Head of caudate nucleus (tissue), 42 donors: ENCODE data around the gene CITED4.
A peak's percentile ranks its signal among the peaks of the same experiment; 100 is the strongest.
"Not testable (repeated sequence)": the region's sequence is repeated elsewhere in the genome, so short reads cannot be mapped to it uniquely, and the experiment has no call there.

Experiments
- DNase-seq, 42 donors: peaks; one replicate each; pipeline versions ENCODE4 v3.0.0 to v3.0.0-alpha.2; 2020 to 2021; ENCODE audit warnings: mixed read lengths in 7 of 42
- intact Hi-C: fragments of 100-400 bp; cut with DNase I; formaldehyde crosslinking; loops from one replicate; pipeline ENCODE4 v1.15.0; 2022

CITED4 gene

GRCh38 chr1:40862008-40862863, at the start of gene CITED4:
Gene CITED4, minus strand, starts transcription at chr1:40862363. Its CDS starts 236 bp downstream, at chr1:40862127.
- intact Hi-C loops, result no loop called here
- DNase-seq, result peak; percentile 89 to 98 (median 95)

DNA sequence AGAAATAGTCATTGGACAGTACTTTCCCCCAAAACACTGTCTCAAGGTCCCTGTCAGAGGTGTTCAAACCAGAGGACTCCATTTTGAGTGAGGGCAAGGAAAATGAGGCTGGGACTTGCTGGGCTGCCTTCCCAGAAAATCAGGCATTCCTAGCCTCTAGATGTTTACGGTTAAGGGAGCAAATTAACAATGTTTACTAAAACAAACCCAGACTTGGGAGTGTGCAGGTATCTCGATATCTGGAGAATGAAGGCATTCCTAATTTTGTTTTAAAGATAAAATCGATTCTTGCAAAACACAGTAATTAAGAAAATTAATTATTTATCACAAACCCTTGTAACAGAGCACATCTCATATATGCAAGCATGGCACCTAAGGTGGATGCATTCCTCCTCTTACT, 48.9 kb upstream of the CITED4 start:
- intact Hi-C loops, result no loop called here
- no peak for DNase-seq

- DNase-seq, result no peak
- intact Hi-C loops, result no loop called here
Observed at GRCh38 chr1:40909281-40909680, 47.1 kb upstream of the CITED4 start.

DNA sequence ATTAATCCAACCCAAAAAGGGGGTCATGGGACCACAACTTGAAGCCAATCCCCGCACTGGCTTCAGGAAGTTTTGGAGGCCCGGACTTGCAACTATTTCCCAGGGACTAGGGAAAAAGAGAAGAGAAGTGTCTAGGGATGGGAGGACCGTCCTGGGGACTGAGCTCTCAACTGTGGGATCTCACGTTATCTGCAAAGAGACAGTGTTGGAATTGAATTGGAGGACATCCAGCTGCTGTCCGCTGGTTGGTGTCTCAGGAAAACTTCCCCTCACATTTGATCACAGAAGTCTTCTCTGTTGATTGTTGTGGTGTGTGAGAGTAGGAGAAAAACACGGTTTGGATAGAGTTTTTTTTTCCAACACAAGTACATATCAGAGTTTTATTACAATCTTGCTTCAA, 46.2 kb upstream of the CITED4 start:
- intact Hi-C loops, result no loop called here

DNA sequence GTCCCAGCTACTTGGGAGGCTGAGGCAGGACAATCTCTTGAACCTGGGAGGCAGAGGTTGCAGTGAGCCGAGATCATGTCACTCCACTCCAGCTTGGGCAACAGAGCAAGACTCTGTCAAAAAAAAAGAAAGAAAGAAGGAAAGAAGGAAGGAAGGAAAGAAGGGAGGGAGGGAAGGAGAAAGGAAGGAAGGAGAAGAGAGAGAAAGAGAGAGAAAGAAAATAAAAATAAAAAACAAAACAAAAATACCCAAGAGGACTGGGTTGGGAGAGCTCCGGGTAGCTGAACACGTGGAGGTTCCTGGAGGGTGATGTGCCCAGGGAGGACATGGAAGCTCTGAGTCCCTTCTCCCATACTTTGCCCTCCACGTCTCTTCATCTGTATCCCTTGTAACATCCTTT, 45.7 kb upstream of the CITED4 start:
- intact Hi-C loops, result no loop called here
- no peak for DNase-seq

More for the DNA sequence above, 46.2 kb upstream of the CITED4 start:
- DNase-seq, result no peak

DNA sequence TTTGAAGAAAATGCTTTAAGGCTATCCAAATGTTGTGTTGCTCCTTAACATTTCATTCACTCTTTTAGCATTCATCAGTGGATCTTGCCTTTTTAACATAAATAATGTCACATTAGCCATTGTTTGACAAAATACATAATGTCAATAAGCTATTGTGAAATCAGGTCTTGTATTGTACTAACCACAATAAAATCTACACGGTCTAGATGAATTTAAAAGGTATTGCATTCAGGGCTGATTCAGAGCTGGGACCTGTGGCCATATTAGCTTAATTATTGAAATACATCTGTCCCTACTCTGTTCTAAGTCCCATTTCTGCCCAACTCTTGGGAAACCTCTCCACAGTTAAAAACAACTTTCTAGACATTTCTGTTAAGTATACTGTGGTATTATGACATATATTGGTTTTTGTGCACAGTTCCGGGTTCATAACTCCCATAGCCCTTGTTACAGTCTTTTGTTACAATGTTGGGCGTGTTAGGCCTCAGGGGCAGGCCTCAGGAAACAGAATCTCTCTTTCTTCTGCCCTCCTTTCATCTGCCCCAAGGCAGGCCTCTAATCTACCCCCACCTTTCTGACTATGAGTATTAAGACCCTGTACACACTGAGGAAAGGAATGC, 44.7 kb upstream of the CITED4 start:
- DNase-seq, result no peak
- intact Hi-C loops, result no loop called here

- intact Hi-C loops, result no loop called here
- no peak for DNase-seq
Observed at GRCh38 chr1:40905061-40905460, 42.9 kb upstream of the CITED4 start.

- DNase-seq, result no peak
- intact Hi-C loops, result no loop called here
Observed at GRCh38 chr1:40903106-40903505, 40.9 kb upstream of the CITED4 start.

GRCh38 chr1:40901886-40902852, 40.0 kb upstream of the CITED4 start:
- peak in 2 of 42 donors; percentile 23 for DNase-seq
- intact Hi-C loops, result no loop called here

GRCh38 chr1:40899230-40899870, 37.2 kb upstream of the CITED4 start:
- intact Hi-C loops, result no loop called here
- DNase-seq, result no peak

GRCh38 chr1:40898431-40898901, 36.3 kb upstream of the CITED4 start:
- intact Hi-C loops, result no loop called here
- DNase-seq, result no peak

- DNase-seq, result no peak
Observed at GRCh38 chr1:40897513-40897912, 35.4 kb upstream of the CITED4 start.

GRCh38 chr1:40896482-40896881, 34.3 kb upstream of the CITED4 start:
- intact Hi-C loops, result no loop called here
- DNase-seq, result no peak

More at GRCh38 chr1:40897513-40897912, 35.4 kb upstream of the CITED4 start:
- intact Hi-C loops, result no loop called here

DNA sequence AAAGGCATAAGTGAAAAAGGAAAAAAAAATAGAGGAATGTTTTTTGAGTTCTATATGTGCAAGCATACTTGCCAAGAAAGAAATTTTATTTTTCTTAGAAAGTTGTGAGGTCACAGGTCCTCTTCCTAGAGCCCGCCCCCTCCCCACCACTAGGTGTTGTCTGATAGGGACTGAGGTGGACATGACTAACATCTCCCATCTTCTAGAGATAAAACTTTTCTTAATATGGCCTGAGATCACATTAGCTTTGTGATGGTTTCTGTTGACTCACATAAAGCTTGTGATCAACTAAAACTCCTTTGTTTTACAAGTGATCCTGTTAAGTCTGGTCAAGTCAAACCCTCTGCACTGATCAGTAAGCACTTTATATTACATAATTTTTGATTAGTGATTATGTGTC, 33.4 kb upstream of the CITED4 start:
- intact Hi-C loops, result no loop called here
- no peak for DNase-seq

- DNase-seq, intact Hi-C loops: not testable (repeated sequence)
Observed at GRCh38 chr1:40894858-40895257, 32.7 kb upstream of the CITED4 start.

- intact Hi-C loops, result no loop called here
- no peak for DNase-seq
Observed at GRCh38 chr1:40894455-40894854, 32.3 kb upstream of the CITED4 start.

- no peak for DNase-seq
- intact Hi-C loops, result no loop called here
Observed at GRCh38 chr1:40893946-40894345, 31.8 kb upstream of the CITED4 start.

DNA sequence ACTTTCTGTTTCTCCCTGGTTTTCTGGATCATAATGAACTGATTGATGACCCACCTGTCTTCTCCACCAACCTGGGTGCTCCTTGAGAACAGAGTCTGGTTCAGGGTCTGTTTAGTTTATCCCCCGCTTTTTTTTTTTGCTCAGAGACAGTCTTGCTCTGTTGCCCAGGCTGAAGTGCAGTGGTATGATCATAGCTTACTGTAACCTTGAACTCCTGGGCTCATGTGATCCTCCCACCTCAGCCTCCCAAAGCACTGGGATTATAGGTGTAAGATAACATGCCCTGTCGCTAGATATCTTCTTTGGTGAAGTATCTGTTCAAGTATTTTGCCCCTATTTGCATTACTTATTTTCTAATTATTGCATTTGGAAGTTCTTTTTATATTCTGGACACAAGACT, 30.2 kb upstream of the CITED4 start:
- DNase-seq, result no peak
- intact Hi-C loops, result no loop called here

GRCh38 chr1:40890771-40891170, 28.6 kb upstream of the CITED4 start:
- intact Hi-C loops, result no loop called here
- DNase-seq, result no peak
